ENCODE data around the gene ADSS1. TPM values are rescaled to one million over a fixed set of nuclear protein-coding genes. Genes with fewer than 3 reads are reported as not detected.

ADSS1 gene
- total and polyA plus RNA-seq, 9 donors: 2.6 to 9.8 (median 4.1) TPM

DNA sequence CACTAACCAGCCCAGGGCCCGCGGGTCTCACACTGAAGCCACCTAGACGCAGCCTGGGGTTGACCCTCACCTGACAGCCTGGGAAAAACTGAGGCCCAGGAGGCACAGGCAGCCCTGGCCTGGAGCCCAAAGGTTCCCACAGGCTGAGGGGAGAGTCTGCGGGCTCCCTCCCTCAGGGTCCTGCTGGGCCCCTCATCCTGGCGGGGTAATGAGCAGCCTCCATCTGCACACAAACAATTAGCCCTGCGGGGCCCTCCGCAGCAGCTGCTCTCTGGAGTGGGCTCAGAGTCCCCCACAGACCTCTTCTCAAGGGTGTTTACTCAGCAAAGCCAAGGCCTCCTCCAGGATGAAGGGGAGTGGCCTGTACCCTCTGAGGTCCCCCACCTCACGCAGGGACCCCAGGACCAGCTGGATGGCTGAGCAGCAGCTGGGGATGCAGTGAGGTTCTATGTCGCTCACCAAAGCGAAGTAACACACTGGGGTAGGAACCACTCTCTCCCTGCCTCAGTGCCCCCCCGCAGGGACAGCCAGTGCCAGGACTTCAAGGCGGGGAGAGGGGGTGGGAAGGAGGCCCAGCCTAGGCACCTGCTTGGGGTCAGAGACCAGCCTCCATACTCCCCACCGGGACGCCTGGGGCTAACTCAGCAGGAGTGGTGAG lies 64.3 kb downstream of the ADSS1 start:
- TF ChIP-seq EP300 (IDR thresholded peaks at IDR 0.05): no peak
- TF ChIP-seq POLR2A (IDR thresholded peaks at IDR 0.05): no peak
- TF ChIP-seq, protein P1, sequence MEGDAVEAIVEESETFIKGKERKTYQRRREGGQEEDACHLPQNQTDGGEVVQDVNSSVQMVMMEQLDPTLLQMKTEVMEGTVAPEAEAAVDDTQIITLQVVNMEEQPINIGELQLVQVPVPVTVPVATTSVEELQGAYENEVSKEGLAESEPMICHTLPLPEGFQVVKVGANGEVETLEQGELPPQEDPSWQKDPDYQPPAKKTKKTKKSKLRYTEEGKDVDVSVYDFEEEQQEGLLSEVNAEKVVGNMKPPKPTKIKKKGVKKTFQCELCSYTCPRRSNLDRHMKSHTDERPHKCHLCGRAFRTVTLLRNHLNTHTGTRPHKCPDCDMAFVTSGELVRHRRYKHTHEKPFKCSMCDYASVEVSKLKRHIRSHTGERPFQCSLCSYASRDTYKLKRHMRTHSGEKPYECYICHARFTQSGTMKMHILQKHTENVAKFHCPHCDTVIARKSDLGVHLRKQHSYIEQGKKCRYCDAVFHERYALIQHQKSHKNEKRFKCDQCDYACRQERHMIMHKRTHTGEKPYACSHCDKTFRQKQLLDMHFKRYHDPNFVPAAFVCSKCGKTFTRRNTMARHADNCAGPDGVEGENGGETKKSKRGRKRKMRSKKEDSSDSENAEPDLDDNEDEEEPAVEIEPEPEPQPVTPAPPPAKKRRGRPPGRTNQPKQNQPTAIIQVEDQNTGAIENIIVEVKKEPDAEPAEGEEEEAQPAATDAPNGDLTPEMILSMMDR (IDR thresholded peaks at IDR 0.05): no peak
- H3K4me3 ChIP-seq: no peak overlapping the region
- no peak for DNase-seq
- 63 to 80% (median 64%) methylated on average over 14 of the region's 14 CpGs for WGBS, 3 donors
- H3K36me3 ChIP-seq: no peaks in the 10 kb centered on the region
- H3K27ac ChIP-seq: no peak overlapping the region
- no peaks in the 10 kb centered on the region for H3K9me3 ChIP-seq
- peaks cover 16% of the 10 kb centered on the region for H3K4me1 ChIP-seq (ENCODE audit: insufficient read depth)
- intact Hi-C loops (cut with DNase I): loop anchor here in 2 of 4 donors (5.0 kb wide), 1 partner anchor 34 kb away; no protein-coding TSS in a partner anchor
- no peaks in the 10 kb centered on the region for H3K27me3 ChIP-seq

DNA sequence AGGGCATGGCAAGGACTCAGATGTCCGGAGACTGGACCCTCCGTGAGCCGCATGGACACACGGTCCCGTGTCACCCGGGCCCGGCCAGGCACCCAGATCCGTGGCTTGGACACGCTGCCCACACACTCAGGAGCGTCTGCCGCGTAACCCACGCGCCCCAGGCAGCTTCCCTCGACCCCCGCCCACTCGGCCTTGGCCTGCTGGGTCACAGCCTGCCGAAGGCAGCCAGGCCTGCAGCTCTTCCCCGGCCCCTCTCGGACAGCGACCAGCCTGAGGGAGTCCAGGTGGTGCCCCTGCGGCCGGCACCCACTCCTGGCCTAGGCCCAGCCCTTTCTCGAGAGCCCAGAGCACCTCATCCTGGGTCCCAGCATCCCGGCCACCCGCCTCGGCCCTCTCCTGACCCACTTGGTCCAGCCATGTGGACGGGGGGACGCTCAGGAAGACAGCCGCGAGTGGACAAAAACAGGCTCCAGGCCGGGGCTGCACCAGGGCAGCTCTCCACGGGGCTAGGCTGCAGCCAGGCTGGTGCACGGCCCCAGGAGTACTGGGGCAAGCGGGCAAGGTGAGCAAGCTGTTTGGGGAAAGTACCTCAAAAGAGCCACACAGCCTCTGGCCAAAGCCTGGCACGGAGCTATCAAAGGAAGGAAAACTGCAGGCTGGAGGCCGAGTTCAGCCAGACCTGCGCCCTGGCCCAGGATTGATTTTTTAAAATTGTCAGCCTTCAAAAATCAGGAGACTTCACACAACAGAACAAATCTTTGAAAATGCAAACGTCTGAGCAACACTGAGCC lies 65.0 kb downstream of the ADSS1 start:
- H3K36me3 ChIP-seq: no peaks in the 10 kb centered on the region
- no peak overlapping the region for H3K27ac ChIP-seq
- peaks cover 24% of the 10 kb centered on the region for H3K4me1 ChIP-seq (ENCODE audit: insufficient read depth)

DNA sequence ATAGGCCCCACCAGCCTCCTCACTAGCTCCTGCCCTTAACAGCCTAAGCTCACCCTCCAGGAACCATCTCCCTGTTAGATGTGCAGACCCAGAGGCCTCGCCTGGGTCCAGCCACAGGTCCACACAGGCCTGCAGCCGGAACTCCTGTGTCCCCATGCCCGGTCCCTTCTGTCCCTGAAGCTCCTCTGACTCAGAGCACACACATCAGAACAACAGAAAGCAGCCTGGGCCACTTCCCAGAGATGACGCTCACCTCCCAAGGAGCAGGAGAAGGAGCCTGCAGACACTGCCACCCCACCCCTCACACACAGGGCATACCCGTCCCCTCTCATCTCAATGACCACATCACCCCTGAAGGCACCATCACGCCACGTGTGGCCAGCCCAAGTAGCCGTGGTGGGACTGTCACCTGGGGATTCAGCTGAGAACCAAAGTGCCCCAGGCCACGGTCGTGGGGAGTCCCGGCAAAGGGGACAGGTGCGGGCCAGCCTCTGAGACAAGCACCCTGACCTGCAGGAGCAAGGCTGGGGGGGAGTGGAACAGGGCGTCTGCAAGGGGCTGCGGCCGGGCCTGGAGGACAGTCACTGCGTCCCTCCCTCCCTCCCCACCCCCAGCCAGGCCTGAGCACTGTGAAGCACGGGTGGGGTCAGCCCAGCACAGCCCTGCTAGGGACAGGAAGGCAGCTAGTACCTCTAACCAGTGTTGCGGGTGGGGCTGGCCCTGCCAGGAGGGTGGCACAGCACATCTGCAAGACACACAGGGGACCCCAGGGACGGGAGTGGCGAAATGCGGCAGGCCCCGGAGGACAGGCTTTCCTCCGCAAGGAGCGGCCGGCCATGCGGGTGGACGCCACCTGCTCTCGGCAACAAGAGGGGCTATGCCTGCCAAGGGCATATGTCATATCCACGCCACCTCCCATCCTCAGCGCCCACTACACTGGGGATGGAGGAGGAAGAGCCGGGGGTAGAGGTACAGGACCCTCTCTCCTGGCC lies 66.0 kb downstream of the ADSS1 start:
- WGBS, 3 donors: 89 to 92% (median 90%) methylated on average over 28 to 31 of the region's 31 CpGs
- Histone ChIP-seq H3K4me3 (no peak overlapping the region), H3K27ac (no peak overlapping the region), H3K9me3 (no peaks in the 10 kb centered on the region), H3K36me3 (no peaks in the 10 kb centered on the region), H3K4me1 (ENCODE audit: insufficient read depth) (peaks cover 27% of the 10 kb centered on the region), H3K27me3 (no peaks in the 10 kb centered on the region)
- TF ChIP-seq POLR2A (IDR thresholded peaks at IDR 0.05) (no peak), EP300 (IDR thresholded peaks at IDR 0.05) (no peak)
- TF ChIP-seq, protein P1 (IDR thresholded peaks at IDR 0.05): no peak
- intact Hi-C loops (cut with DNase I): loop anchor here in 2 of 4 donors (5.0 kb wide), 1 partner anchor 32 kb away; no protein-coding TSS in a partner anchor
- no peak for DNase-seq

More for the DNA sequence above, 65.0 kb downstream of the ADSS1 start:
- TF ChIP-seq, protein P1 (IDR thresholded peaks at IDR 0.05): no peak
- TF ChIP-seq EP300 (IDR thresholded peaks at IDR 0.05) (no peak), POLR2A (IDR thresholded peaks at IDR 0.05) (no peak)
- no peak for DNase-seq
- no peaks in the 10 kb centered on the region for H3K9me3 ChIP-seq
- intact Hi-C loops (cut with DNase I): loop anchor here in 2 of 4 donors (5.0 kb wide), 1 partner anchor 33 kb away; no protein-coding TSS in a partner anchor
- H3K4me3 ChIP-seq: no peak overlapping the region
- H3K27me3 ChIP-seq: no peaks in the 10 kb centered on the region
- 47 to 68% (median 53%) methylated on average over 27 to 39 of the region's 39 CpGs for WGBS, 3 donors

DNA sequence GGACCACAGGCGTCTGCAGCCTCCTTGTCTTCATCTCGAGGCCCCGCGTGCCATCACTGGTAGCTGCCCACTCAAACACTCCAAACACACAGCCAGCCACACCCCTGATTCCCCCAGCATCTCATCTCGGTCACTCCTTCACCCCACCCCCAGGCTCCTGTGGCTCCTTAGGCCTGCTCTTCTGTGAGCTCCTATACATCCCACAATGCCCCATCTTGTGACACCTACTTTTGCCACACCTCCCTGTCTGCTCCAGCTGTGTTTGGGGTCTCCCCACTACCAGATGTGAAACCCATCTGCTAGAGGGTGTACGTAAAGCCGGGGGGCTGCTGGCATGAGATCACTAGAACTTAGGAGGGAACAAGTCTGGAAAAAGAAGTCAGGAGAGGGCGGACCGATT lies 67.4 kb downstream of the ADSS1 start:
- H3K4me1 ChIP-seq (ENCODE audit: insufficient read depth): peaks cover 27% of the 10 kb centered on the region
- WGBS, 3 donors: 85 to 90% (median 90%) methylated on average over 9 of the region's 9 CpGs
- DNase-seq: no peak

More for the DNA sequence above, 67.4 kb downstream of the ADSS1 start:
- H3K27me3 ChIP-seq: no peaks in the 10 kb centered on the region
- H3K4me3 ChIP-seq: no peak overlapping the region
- TF ChIP-seq POLR2A (IDR thresholded peaks at IDR 0.05) (no peak), EP300 (IDR thresholded peaks at IDR 0.05) (no peak)
- TF ChIP-seq, protein P1 (IDR thresholded peaks at IDR 0.05): no peak
- no peak overlapping the region for H3K27ac ChIP-seq
- H3K36me3 ChIP-seq: no peaks in the 10 kb centered on the region
- H3K9me3 ChIP-seq: no peaks in the 10 kb centered on the region
- intact Hi-C loops (cut with DNase I): no loop called here
